HAP-1 (cell line): ENCODE results near the gene DSN1.
A peak's percentile ranks its signal among the peaks of the same experiment; 100 is the strongest.

ENCODE experiments used
- DNase-seq, 2 experiments: peaks; one replicate each; pipeline ENCODE4 v3.0.0-alpha.2; 2016 to 2020; ENCODE audit warnings: low spot score in 2 of 2
- H3K27me3 ChIP-seq: fragments of 250-450 bp; sonication (Bioruptor Pico); 2 replicates; pipeline ENCODE4 v1.5.1; 2020; ENCODE audit warnings: low read depth, mild to moderate bottlenecking, moderate library complexity
- H3K36me3 ChIP-seq: fragments of 250-450 bp; sonication (Bioruptor Pico); replicated peaks from 2 replicates; pipeline ENCODE4 v1.5.1; 2020; ENCODE audit warnings: mild to moderate bottlenecking
- H3K4me1 ChIP-seq: fragments of 250-450 bp; sonication (Bioruptor Pico); 2 replicates; pipeline ENCODE4 v1.5.1; 2020; ENCODE audit warnings: mild to moderate bottlenecking
- H3K4me3 ChIP-seq: fragments of 250-450 bp; sonication (Bioruptor Pico); 2 replicates; pipeline ENCODE4 v1.5.1; 2020; ENCODE audit warnings: mild to moderate bottlenecking, moderate library complexity
- H3K9me3 ChIP-seq: fragments of 250-450 bp; sonication (Bioruptor Pico); 2 replicates; pipeline ENCODE4 v1.5.1; 2020; ENCODE audit warnings: mild to moderate bottlenecking, moderate library complexity
- in situ Hi-C: fragments of 300-500 bp; cut with MboI; formaldehyde crosslinking; loops from 3 replicates; pipeline ENCODE4 v1.14.3; 2020; ENCODE audit warnings: low sequenced_read_pairs, inconsistent platforms, mixed read lengths

DSN1 gene

GRCh38 chr20:36758276-36758675, 15.3 kb downstream of the DSN1 start:
- in situ Hi-C loops = loop anchor here (10.0 kb wide), 1 partner anchor 143 kb away; no protein-coding TSS in a partner anchor
- no peak overlapping the region for H3K4me3 ChIP-seq
- H3K27me3 ChIP-seq = no peaks in the 10 kb centered on the region
- DNase-seq = no peak
- H3K36me3 ChIP-seq = peaks cover 69% of the 10 kb centered on the region
- H3K9me3 ChIP-seq = no peaks in the 10 kb centered on the region
- H3K4me1 ChIP-seq = no peaks in the 10 kb centered on the region

- no peak for DNase-seq
- in situ Hi-C loops = loop anchor here (10.0 kb wide), 1 partner anchor 142 kb away; no protein-coding TSS in a partner anchor
- Histone ChIP-seq H3K4me3 (no peak overlapping the region), H3K27me3 (no peaks in the 10 kb centered on the region), H3K4me1 (no peaks in the 10 kb centered on the region), H3K9me3 (no peaks in the 10 kb centered on the region), H3K36me3 (peaks cover 72% of the 10 kb centered on the region)
These were observed 17.1 kb downstream of the DSN1 start for GRCh38 chr20:36756496-36756895.

GRCh38 chr20:36754656-36755222, 18.8 kb downstream of the DSN1 start:
- in situ Hi-C loops = loop anchor here (10.0 kb wide), 1 partner anchor 140 kb away; no protein-coding TSS in a partner anchor
- Histone ChIP-seq H3K27me3 (no peaks in the 10 kb centered on the region), H3K4me1 (no peaks in the 10 kb centered on the region), H3K36me3 (peaks cover 64% of the 10 kb centered on the region), H3K4me3 (no peak overlapping the region), H3K9me3 (no peaks in the 10 kb centered on the region)
- peak; percentile 50 to 58 for DNase-seq

- no peaks in the 10 kb centered on the region for H3K4me1 ChIP-seq
- no peak for DNase-seq
- H3K4me3 ChIP-seq = no peak overlapping the region
- H3K27me3 ChIP-seq = no peaks in the 10 kb centered on the region
- in situ Hi-C loops = loop anchor here (10.0 kb wide), 1 partner anchor 138 kb away; no protein-coding TSS in a partner anchor
- no peaks in the 10 kb centered on the region for H3K9me3 ChIP-seq
- H3K36me3 ChIP-seq = peaks cover 50% of the 10 kb centered on the region
These were observed 21.0 kb downstream of the DSN1 start for GRCh38 chr20:36752582-36752981.

GRCh38 chr20:36745927-36746659, 27.5 kb downstream of the DSN1 start, which contains the start of gene NDRG3:
NDRG3 (minus strand) TSS chr20:36746090; CDS start chr20:36721735, 24,355 bp downstream.
- peak within 1 kb of the TSS; percentile 62 for H3K4me3 ChIP-seq
- peaks cover 7% of the 10 kb centered on the region; the same call in 1 of the 2 replicates for H3K4me1 ChIP-seq
- in situ Hi-C loops = no loop called here
- peak; percentile 94 to 96 for DNase-seq
- no peaks in the 10 kb centered on the region; the same call in none of the 2 replicates for H3K36me3 ChIP-seq
- no peaks in the 10 kb centered on the region for H3K27me3 ChIP-seq
- H3K9me3 ChIP-seq = no peaks in the 10 kb centered on the region

GRCh38 chr20:36745234-36745926, 28.2 kb downstream of the DSN1 start:
- peak overlapping the region; percentile 62 for H3K4me3 ChIP-seq
- peaks cover 7% of the 10 kb centered on the region; the same call in 1 of the 2 replicates for H3K4me1 ChIP-seq
- no peaks in the 10 kb centered on the region for H3K9me3 ChIP-seq
- no peaks in the 10 kb centered on the region; the same call in none of the 2 replicates for H3K36me3 ChIP-seq
- H3K27me3 ChIP-seq = no peaks in the 10 kb centered on the region
- peak in 1 of 2 experiments; percentile 57 for DNase-seq
- in situ Hi-C loops = no loop called here

- Histone ChIP-seq H3K27me3 (no peaks in the 10 kb centered on the region), H3K4me1 (peaks cover 7% of the 10 kb centered on the region; the same call in 1 of the 2 replicates), H3K4me3 (peak overlapping the region; percentile 62), H3K9me3 (no peaks in the 10 kb centered on the region), H3K36me3 (no peaks in the 10 kb centered on the region; the same call in 1 of the 2 replicates)
- peak in 1 of 2 experiments; percentile 34 for DNase-seq
- in situ Hi-C loops = no loop called here
These were observed 28.8 kb downstream of the DSN1 start for GRCh38 chr20:36744764-36745191.

- in situ Hi-C loops = no loop called here
- Histone ChIP-seq H3K4me3 (no peak overlapping the region), H3K36me3 (no peaks in the 10 kb centered on the region), H3K9me3 (no peaks in the 10 kb centered on the region), H3K4me1 (peaks cover 7% of the 10 kb centered on the region; the same call in 1 of the 2 replicates), H3K27me3 (no peaks in the 10 kb centered on the region)
- DNase-seq = no peak
These were observed 29.3 kb downstream of the DSN1 start for GRCh38 chr20:36744243-36744642.

GRCh38 chr20:36742558-36742957, 31.0 kb downstream of the DSN1 start:
- H3K27me3 ChIP-seq = no peaks in the 10 kb centered on the region
- H3K4me3 ChIP-seq = no peak overlapping the region
- H3K9me3 ChIP-seq = no peaks in the 10 kb centered on the region
- in situ Hi-C loops = no loop called here
- peaks cover 7% of the 10 kb centered on the region; the same call in 1 of the 2 replicates for H3K4me1 ChIP-seq
- no peak for DNase-seq
- no peaks in the 10 kb centered on the region for H3K36me3 ChIP-seq

GRCh38 chr20:36741072-36741471, 32.5 kb downstream of the DSN1 start:
- Histone ChIP-seq H3K4me3 (no peak overlapping the region), H3K36me3 (no peaks in the 10 kb centered on the region), H3K27me3 (no peaks in the 10 kb centered on the region), H3K4me1 (peaks cover 3% of the 10 kb centered on the region; the same call in 1 of the 2 replicates), H3K9me3 (no peaks in the 10 kb centered on the region)
- no peak for DNase-seq
- in situ Hi-C loops = no loop called here

GRCh38 chr20:36737183-36737499, 36.4 kb downstream of the DSN1 start:
- no peaks in the 10 kb centered on the region for H3K27me3 ChIP-seq
- no peaks in the 10 kb centered on the region; the same call in 1 of the 2 replicates for H3K4me1 ChIP-seq
- H3K4me3 ChIP-seq = no peak overlapping the region
- in situ Hi-C loops = no loop called here
- no peaks in the 10 kb centered on the region for H3K36me3 ChIP-seq
- H3K9me3 ChIP-seq = no peaks in the 10 kb centered on the region
- no peak for DNase-seq

- in situ Hi-C loops = no loop called here
- no peaks in the 10 kb centered on the region; the same call in 1 of the 2 replicates for H3K4me1 ChIP-seq
- no peak for DNase-seq
- no peaks in the 10 kb centered on the region for H3K9me3 ChIP-seq
- H3K27me3 ChIP-seq = no peaks in the 10 kb centered on the region
- no peak overlapping the region for H3K4me3 ChIP-seq
- H3K36me3 ChIP-seq = no peaks in the 10 kb centered on the region
These were observed 36.9 kb downstream of the DSN1 start for GRCh38 chr20:36736451-36737182.

- Histone ChIP-seq H3K9me3 (no peaks in the 10 kb centered on the region), H3K4me3 (no peak overlapping the region), H3K27me3 (no peaks in the 10 kb centered on the region), H3K36me3 (no peaks in the 10 kb centered on the region), H3K4me1 (no peaks in the 10 kb centered on the region; the same call in 1 of the 2 replicates)
- in situ Hi-C loops = no loop called here
- DNase-seq = no peak
These were observed 41.1 kb downstream of the DSN1 start for GRCh38 chr20:36732456-36732855.
